NCI-H128 (cell line): Measurements from ENCODE around the gene GARIN1A.
"Not testable (repeated sequence)": the region's sequence is repeated elsewhere in the genome, so short reads cannot be mapped to it uniquely, and the experiment has no call there.

Experiments
- DNase-seq: peaks from one replicate; lab custom pipeline; 2025; ENCODE audit not compliant: unreplicated experiment; lab: John Stamatoyannopoulos, UW

GARIN1A gene

GRCh38 chr7:128683270-128683669 is 11.2 kb downstream of the GARIN1A start:
- not testable (repeated sequence) for DNase-seq

- DNase-seq, result not testable (repeated sequence)
Measured at GRCh38 chr7:128683738-128684137, 11.6 kb downstream of the GARIN1A start.

GRCh38 chr7:128687131-128687530 is 15.0 kb downstream of the GARIN1A start:
- DNase-seq, result no peak

DNA sequence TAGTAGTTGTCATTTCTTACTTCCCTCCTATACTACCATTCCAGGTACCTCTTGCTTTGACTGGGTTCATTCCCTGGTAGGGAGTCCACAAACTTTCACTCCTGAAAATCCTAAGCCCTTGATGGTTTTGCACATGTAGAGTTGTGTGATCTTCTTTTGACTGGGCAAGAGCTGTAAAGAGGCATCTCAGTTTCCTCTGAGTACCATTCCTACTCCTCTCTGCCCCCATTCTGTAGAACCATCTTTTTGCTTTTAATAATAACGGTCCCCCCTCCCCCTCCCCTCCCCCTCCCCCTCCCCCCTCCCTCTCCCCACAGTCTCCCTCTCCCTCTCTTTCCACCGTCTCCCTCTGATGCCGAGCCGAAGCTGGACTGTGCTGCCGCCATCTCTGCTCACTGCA is 16.4 kb downstream of the GARIN1A start:
- DNase-seq, result no peak

DNA sequence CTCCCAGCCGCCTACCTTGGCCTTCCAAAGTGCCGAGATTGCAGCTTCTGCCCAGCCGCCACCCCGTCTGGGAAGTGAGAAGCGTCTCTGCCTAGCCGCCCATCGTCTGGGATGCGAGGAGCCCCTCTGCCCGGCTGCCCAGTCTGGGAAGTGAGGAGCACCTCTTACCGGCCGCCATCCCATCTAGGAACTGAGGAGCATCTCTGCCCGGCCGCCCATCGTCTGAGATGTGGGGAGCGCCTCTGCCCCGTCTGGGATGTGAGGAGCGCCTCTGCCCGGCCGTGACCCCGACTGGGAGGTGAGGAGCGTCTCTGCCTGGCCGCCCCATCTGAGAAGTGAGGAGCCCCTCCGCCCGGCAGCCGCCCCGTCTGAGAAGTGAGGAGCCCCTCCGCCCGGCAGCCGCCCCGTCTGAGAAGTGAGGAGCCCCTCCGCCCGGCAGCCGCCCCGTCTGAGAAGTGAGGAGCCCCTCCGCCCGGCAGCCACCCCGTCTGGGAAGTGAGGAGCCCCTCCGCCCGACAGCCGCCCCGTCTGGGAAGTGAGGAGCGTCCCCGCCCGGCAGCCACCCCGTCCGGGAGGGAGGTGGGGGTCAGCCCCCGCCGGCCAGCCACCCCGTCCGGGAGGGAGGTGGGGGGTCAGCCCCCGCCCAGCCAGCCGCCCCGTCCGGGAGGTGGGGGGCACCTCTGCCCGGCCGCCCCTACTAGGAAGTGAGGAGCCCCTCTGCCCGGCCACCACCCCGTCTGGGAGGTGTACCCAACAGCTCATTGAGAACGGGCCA is 17.3 kb downstream of the GARIN1A start:
- DNase-seq, result not testable (repeated sequence)

- DNase-seq, result no peak
Measured at GRCh38 chr7:128691227-128691626, 19.1 kb downstream of the GARIN1A start.

DNA sequence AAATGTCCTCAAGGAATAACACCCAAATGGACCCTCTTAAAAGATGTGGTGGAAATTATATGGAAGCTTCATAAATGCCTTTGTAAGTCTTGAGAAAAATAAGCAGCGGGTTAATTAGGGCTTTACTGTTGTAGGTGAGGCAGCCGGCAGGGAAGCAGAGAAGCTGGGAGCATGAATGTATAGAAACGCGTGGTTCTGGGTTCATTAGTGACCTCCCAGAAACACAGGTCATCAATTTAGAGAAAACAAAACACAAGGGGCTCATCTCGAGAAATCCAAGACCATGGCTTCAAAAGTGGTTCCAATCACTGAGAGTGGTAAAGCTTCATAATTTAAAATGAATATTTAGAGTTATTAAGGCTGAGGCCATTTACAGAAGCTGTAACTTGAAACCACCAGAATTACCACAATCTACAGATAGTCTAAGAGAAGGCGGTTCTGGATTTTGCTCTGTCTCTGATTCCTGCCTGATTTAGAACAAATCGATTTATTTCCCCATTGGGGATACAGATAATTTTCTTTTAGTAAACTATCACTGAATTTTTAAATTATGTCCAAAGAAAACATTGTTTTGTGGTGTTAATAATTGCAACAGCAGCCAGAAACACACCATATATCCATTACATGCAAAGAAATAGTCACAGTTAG is 20.7 kb downstream of the GARIN1A start:
- DNase-seq, result no peak

- no peak for DNase-seq
Measured at GRCh38 chr7:128693373-128694015, 21.4 kb downstream of the GARIN1A start.

DNA sequence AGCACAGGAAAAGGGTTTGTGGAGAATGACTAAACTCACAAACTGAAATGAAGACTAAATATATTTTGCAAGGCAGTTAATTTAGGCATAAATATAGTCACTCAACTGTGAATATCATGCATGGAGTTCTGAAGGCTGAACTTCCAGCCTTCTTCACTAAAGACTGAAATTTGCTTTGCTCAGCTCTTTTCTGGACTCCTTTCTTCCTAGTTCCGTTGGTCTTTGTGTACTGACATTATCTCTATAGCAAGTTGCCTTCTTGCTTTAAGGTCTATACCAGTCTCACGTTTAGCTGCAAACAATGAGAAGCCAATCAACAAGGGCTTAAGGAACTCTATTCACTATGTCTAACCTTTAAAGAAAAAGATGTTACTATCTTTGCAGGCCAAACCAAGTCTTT is 22.6 kb downstream of the GARIN1A start:
- DNase-seq, result no peak

GRCh38 chr7:128697302-128697905 is 25.3 kb downstream of the GARIN1A start:
- DNase-seq, result no peak

- no peak for DNase-seq
Measured at GRCh38 chr7:128699196-128699712, 27.2 kb downstream of the GARIN1A start.

DNA sequence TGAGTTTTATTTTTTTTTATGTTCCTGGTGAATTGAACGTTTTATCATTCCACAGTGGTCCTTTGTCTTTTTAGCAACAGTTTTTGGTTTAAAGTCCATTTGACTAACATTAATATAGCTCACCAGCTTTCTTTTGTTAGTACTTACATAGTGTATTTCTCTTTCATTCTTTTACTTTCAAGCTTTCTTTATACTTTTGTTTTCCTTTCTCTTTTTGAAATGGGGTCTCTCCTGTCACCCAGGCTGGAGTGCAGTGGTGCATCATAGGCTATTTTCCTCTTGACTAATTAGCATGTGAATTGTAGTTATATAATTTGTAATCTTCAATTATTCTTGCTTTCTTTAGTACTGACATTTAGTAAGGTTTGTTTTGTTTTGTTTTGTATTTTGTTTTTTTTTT is 27.8 kb downstream of the GARIN1A start:
- no peak for DNase-seq

DNA sequence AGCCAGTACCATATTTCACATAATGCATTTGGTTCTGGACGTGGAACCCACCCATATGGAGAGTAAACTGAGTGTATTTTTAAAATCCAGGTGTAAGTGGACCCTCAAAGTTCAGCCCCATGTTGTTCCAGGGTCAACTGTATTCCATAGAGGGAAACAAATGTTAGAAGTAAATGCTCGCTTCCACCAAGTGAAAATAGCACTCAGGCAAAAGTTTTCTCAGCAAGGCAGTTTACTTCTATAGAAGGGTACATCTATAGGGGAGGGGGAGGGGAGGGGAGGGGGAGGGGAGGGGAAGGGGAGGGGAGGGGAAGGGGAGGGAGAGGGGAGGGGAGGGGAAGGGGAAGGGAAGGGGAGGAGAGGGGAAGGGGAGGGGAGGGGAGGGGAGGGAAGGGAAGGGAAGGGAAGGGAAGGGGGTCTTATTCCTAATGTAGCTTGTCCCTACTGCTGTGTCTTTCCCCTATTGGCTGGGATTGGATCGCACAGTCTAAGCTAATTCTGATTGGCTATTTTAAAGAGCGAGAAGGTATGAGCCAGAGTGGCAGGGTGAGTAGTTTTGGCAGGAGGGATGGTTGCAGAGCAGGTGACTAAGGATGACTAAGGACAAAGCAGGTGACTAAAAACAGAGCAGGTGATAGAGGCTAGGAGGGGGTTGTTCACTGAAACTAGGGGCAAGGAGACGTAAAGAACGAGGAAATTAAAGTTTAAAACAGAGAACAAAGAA is 29.1 kb downstream of the GARIN1A start:
- no peak for DNase-seq

- no peak for DNase-seq
Measured at GRCh38 chr7:128703609-128704241, 31.6 kb downstream of the GARIN1A start.

GRCh38 chr7:128705891-128706333 is 33.8 kb downstream of the GARIN1A start:
- DNase-seq, result no peak

GRCh38 chr7:128707752-128708151 is 35.7 kb downstream of the GARIN1A start:
- no peak for DNase-seq

DNA sequence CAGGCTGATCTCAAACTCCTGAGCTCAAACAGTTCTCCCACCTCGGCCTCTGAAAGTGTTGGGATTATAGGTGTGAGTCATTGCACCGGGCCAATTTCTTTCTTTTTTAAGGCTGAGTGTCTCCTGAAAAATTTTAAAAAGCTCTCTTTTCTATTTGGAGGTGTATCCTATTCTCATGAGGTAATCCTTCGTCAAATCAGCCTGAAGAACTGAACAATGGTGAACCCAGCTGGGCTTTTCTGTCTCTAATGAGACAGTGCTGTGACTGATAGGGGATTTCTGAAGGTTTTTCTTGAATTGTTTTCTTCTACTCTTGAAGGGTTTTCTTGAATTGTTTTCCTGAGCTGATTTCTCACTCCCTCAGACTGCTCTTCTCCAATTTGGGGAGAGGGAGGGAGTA is 36.1 kb downstream of the GARIN1A start:
- no peak for DNase-seq

- DNase-seq, result no peak
Measured at GRCh38 chr7:128708824-128709223, 36.7 kb downstream of the GARIN1A start.

DNA sequence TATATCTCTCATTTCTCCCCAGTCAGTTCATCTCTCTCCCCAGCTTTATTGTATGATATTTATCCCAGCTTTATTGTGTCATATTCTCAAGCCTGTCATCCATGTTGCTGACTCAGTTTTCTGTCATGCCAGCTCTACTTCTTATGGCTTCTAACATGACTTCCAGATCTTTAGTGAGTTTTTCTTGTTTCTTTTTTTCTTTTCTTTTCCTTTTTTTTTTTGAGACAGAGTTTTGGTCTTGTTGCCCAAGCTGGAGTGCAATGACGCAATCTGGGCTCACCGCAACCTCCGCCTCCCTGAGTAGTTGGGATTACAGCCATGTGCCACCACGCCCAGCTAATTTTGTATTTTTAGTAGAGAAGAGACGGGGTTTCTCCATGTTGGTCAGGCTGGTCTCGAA is 38.4 kb downstream of the GARIN1A start:
- no peak for DNase-seq

DNA sequence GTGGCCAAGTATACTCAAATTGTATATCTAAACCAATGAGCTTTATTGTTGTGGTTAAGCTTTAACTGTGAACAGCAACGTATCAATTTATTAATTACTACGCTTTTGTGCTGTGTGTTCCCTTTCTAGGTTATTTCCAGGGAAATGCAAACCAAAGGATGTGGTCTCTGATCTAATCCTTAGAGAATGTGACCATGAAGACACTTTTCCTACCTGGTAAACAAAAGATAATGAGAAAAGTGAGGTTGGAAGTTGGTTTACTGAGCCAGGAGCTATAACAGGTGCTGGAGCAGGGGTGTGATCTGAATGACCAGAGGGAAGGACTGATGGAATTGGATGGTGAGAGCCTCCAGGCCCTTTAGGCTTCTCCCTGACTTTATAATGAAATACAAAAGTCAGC is 41.7 kb downstream of the GARIN1A start:
- no peak for DNase-seq
